Measurements from ENCODE around the gene F2RL2. TPM values are rescaled to one million over a fixed set of nuclear protein-coding genes. Genes with fewer than 3 reads are reported as not detected.

Gene F2RL2
- total and polyA plus RNA-seq, 12 donors = 0.08 to 1.5 (median 0.36) TPM; not detected in 2

DNA sequence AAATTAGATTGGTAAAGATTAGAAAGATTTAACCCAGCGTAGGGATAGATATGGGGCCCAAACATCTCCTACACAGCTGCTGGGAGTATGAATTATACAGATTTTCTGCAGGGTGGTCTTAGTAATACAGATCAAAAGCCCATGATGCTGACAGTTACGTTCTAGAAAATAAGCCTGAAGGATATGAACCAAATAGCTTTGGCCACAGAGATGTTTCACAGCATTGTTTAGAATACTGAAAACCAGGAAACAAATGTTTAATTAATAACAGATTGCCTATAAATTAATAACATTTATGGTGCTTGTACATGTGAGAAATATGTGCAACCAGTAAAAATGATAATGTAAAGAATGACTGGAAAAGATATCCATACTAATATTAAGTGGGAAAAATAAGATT is 24.7 kb downstream of the F2RL2 start:
- TF ChIP-seq POLR2A (IDR thresholded peaks at IDR 0.05) = no peak
- TF ChIP-seq, protein P1, sequence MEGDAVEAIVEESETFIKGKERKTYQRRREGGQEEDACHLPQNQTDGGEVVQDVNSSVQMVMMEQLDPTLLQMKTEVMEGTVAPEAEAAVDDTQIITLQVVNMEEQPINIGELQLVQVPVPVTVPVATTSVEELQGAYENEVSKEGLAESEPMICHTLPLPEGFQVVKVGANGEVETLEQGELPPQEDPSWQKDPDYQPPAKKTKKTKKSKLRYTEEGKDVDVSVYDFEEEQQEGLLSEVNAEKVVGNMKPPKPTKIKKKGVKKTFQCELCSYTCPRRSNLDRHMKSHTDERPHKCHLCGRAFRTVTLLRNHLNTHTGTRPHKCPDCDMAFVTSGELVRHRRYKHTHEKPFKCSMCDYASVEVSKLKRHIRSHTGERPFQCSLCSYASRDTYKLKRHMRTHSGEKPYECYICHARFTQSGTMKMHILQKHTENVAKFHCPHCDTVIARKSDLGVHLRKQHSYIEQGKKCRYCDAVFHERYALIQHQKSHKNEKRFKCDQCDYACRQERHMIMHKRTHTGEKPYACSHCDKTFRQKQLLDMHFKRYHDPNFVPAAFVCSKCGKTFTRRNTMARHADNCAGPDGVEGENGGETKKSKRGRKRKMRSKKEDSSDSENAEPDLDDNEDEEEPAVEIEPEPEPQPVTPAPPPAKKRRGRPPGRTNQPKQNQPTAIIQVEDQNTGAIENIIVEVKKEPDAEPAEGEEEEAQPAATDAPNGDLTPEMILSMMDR (IDR thresholded peaks at IDR 0.05) = no peak

GRCh38 chr5:76595755-76596481 is 27.3 kb downstream of the F2RL2 start:
- 70 to 77% (median 77%) methylated on average over 3 of the region's 3 CpGs for WGBS, 4 donors
- Histone ChIP-seq H3K9me3 (replicated peaks in 1 of 3) (no peaks in the 10 kb centered on the region), H3K4me3 (no peak overlapping the region), H3K27ac (no peak overlapping the region), H3K4me1 (replicated peaks in 1 of 2) (no peaks in the 10 kb centered on the region), H3K36me3 (replicated peaks in 1 of 2) (peaks cover 0 to 4% of the 10 kb centered on the region in 2 donors), H3K27me3 (no peaks in the 10 kb centered on the region)
- no peak for DNase-seq
- no peak for TF ChIP-seq POLR2A (IDR thresholded peaks at IDR 0.05)
- TF ChIP-seq, protein P1 (IDR thresholded peaks at IDR 0.05) = no peak
- intact Hi-C loops (cut with DNase I) = no loop called here

More for the DNA sequence above, 24.7 kb downstream of the F2RL2 start:
- H3K27ac ChIP-seq = no peak overlapping the region
- intact Hi-C loops (cut with DNase I) = no loop called here
- no peaks in the 10 kb centered on the region for H3K4me1 ChIP-seq (replicated peaks in 1 of 2)
- no peak for DNase-seq
- peaks cover 0 to under 1% of the 10 kb centered on the region in 2 donors for H3K36me3 ChIP-seq (replicated peaks in 1 of 2)
- H3K4me3 ChIP-seq = no peak overlapping the region
- WGBS, 4 donors = 89 to 97% (median 94%) methylated on average over 2 of the region's 2 CpGs
- H3K27me3 ChIP-seq = no peaks in the 10 kb centered on the region
- H3K9me3 ChIP-seq (replicated peaks in 1 of 3) = no peaks in the 10 kb centered on the region

- no peak overlapping the region for H3K27ac ChIP-seq
- peaks cover 0 to 4% of the 10 kb centered on the region in 2 donors for H3K36me3 ChIP-seq (replicated peaks in 1 of 2)
- TF ChIP-seq POLR2A (IDR thresholded peaks at IDR 0.05) = no peak
- TF ChIP-seq, protein P1 (IDR thresholded peaks at IDR 0.05) = no peak
- DNase-seq = no peak
- H3K27me3 ChIP-seq = no peaks in the 10 kb centered on the region
- intact Hi-C loops (cut with DNase I) = no loop called here
- no peak overlapping the region for H3K4me3 ChIP-seq
- WGBS, 4 donors = 80 to 90% (median 86%) methylated on average over 4 of the region's 4 CpGs
- H3K4me1 ChIP-seq (replicated peaks in 1 of 2) = no peaks in the 10 kb centered on the region
- no peaks in the 10 kb centered on the region for H3K9me3 ChIP-seq (replicated peaks in 1 of 3)
Measured at GRCh38 chr5:76594107-76594506, 29.1 kb downstream of the F2RL2 start.

- DNase-seq = no peak
- TF ChIP-seq, protein P1 (IDR thresholded peaks at IDR 0.05) = no peak
- no peak for TF ChIP-seq POLR2A (IDR thresholded peaks at IDR 0.05)
- 64 to 78% (median 74%) methylated on average over 3 of the region's 3 CpGs for WGBS, 4 donors
Measured at GRCh38 chr5:76592692-76593091, 30.5 kb downstream of the F2RL2 start.

More at GRCh38 chr5:76592692-76593091, 30.5 kb downstream of the F2RL2 start:
- Histone ChIP-seq H3K36me3 (replicated peaks in 1 of 2) (peaks cover 0 to 4% of the 10 kb centered on the region in 2 donors), H3K4me1 (replicated peaks in 1 of 2) (no peaks in the 10 kb centered on the region), H3K27ac (no peak overlapping the region), H3K4me3 (no peak overlapping the region), H3K9me3 (replicated peaks in 1 of 3) (no peaks in the 10 kb centered on the region), H3K27me3 (no peaks in the 10 kb centered on the region)
- intact Hi-C loops (cut with DNase I) = no loop called here
